ENCODE results near the gene PARP8.
A peak's percentile ranks its signal among the peaks of the same experiment; 100 is the strongest.

Gene PARP8

GRCh38 chr5:50854082-50854481, 187.6 kb downstream of the PARP8 start:
- no peak overlapping the region for H3K4me3 ChIP-seq (ENCODE audit: low read depth, low read length)
- no peak for TF ChIP-seq CTCF (IDR thresholded peaks at IDR 0.05; ENCODE audit: low read depth, low read length, missing control alignments)
- DNase-seq (ENCODE audit: low read depth), result no peak

- TF ChIP-seq CTCF (IDR thresholded peaks at IDR 0.05; ENCODE audit: low read depth, low read length, missing control alignments), result no peak
- no peak for DNase-seq (ENCODE audit: low read depth)
- H3K4me3 ChIP-seq (ENCODE audit: low read depth, low read length), result no peak overlapping the region
Observed at GRCh38 chr5:50855001-50855400, 188.6 kb downstream of the PARP8 start.

GRCh38 chr5:50856401-50857119, 190.1 kb downstream of the PARP8 start:
- H3K4me3 ChIP-seq (ENCODE audit: low read depth, low read length), result no peak overlapping the region
- no peak for TF ChIP-seq CTCF (IDR thresholded peaks at IDR 0.05; ENCODE audit: low read depth, low read length, missing control alignments)
- DNase-seq (ENCODE audit: low read depth), result peak; percentile 30

- no peak for DNase-seq (ENCODE audit: low read depth)
- no peak overlapping the region for H3K4me3 ChIP-seq (ENCODE audit: low read depth, low read length)
- no peak for TF ChIP-seq CTCF (IDR thresholded peaks at IDR 0.05; ENCODE audit: low read depth, low read length, missing control alignments)
Observed at GRCh38 chr5:50863534-50864170, 197.2 kb downstream of the PARP8 start.

- no peak for TF ChIP-seq CTCF (IDR thresholded peaks at IDR 0.05; ENCODE audit: low read depth, low read length, missing control alignments)
- H3K4me3 ChIP-seq (ENCODE audit: low read depth, low read length), result no peak overlapping the region
- DNase-seq (ENCODE audit: low read depth), result no peak
Observed at GRCh38 chr5:50864466-50864865, 198.0 kb downstream of the PARP8 start.

- no peak overlapping the region for H3K4me3 ChIP-seq (ENCODE audit: low read depth, low read length)
- no peak for TF ChIP-seq CTCF (IDR thresholded peaks at IDR 0.05; ENCODE audit: low read depth, low read length, missing control alignments)
- DNase-seq (ENCODE audit: low read depth), result no peak
Observed at GRCh38 chr5:50866415-50866814, 200.0 kb downstream of the PARP8 start.

- H3K4me3 ChIP-seq (ENCODE audit: low read depth, low read length), result no peak overlapping the region
- DNase-seq (ENCODE audit: low read depth), result no peak
- TF ChIP-seq CTCF (IDR thresholded peaks at IDR 0.05; ENCODE audit: low read depth, low read length, missing control alignments), result no peak
Observed at GRCh38 chr5:50867140-50867539, 200.7 kb downstream of the PARP8 start.

Measured in GM12864 (cell line).